ENCODE measurements around the gene ST6GAL1. TPM values are rescaled to one million over a fixed set of nuclear protein-coding genes. Genes with fewer than 3 reads are reported as not detected.

The ST6GAL1 gene
- total and polyA plus RNA-seq, 2 of the 13 experiments (the other 11 are each of a cell fraction or from before 2014, with no cell fraction given): 79.9 to 164 TPM

DNA sequence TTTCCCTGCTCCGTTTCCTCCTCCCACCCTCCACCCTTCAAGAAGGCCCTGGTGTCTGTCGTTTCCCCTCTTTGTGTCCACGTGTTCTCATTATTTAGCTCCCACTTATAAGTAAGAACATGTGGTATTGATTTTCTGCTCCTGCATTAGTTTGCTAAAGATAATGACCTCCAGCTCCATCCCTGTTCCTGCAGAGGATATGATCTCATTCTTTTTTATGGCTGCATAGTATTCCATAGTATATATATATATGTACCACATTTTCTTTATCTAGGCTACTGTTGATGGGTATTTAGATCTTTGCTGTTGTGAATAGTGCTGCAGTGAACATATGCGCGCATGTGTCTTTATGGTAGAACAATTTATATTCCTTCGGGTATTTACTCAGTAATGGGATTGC lies 4.8 kb downstream of the ST6GAL1 start:
- H3K27me3 ChIP-seq (ENCODE audit: control insufficient read depth in 1 of 2, insufficient read depth in 2 of 2, low read length in 2 of 2): peaks cover 0 to 3% of the 10 kb centered on the region in 2 experiments; a peak in 1 of 5 replicates
- H3K4me1 ChIP-seq (ENCODE audit: insufficient read depth, low read length): peaks cover 28% of the 10 kb centered on the region
- H3K9me3 ChIP-seq (ENCODE audit: low read length): no peaks in the 10 kb centered on the region
- H3K4me2 ChIP-seq (ENCODE audit: low read depth, low read length): no peak overlapping the region
- H3K27ac ChIP-seq (ENCODE audit: extremely low read length, insufficient read depth, low read length): no peak overlapping the region
- no peak overlapping the region for H3K9ac ChIP-seq (ENCODE audit: insufficient read depth, low read depth, low read length)
- TF ChIP-seq ATF7 (IDR thresholded peaks at IDR 0.05): no peak
- TF ChIP-seq ATF7 (CRISPR knock-in tag; IDR thresholded peaks at IDR 0.05): no peak
- TF ChIP-seq, protein P1, sequence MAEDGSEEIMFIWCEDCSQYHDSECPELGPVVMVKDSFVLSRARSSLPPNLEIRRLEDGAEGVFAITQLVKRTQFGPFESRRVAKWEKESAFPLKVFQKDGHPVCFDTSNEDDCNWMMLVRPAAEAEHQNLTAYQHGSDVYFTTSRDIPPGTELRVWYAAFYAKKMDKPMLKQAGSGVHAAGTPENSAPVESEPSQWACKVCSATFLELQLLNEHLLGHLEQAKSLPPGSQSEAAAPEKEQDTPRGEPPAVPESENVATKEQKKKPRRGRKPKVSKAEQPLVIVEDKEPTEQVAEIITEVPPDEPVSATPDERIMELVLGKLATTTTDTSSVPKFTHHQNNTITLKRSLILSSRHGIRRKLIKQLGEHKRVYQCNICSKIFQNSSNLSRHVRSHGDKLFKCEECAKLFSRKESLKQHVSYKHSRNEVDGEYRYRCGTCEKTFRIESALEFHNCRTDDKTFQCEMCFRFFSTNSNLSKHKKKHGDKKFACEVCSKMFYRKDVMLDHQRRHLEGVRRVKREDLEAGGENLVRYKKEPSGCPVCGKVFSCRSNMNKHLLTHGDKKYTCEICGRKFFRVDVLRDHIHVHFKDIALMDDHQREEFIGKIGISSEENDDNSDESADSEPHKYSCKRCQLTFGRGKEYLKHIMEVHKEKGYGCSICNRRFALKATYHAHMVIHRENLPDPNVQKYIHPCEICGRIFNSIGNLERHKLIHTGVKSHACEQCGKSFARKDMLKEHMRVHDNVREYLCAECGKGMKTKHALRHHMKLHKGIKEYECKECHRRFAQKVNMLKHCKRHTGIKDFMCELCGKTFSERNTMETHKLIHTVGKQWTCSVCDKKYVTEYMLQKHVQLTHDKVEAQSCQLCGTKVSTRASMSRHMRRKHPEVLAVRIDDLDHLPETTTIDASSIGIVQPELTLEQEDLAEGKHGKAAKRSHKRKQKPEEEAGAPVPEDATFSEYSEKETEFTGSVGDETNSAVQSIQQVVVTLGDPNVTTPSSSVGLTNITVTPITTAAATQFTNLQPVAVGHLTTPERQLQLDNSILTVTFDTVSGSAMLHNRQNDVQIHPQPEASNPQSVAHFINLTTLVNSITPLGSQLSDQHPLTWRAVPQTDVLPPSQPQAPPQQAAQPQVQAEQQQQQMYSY (CRISPR knock-in tag; IDR thresholded peaks at IDR 0.05): no peak
- TF ChIP-seq DR1 (CRISPR knock-in tag; IDR thresholded peaks at IDR 0.05): no peak
- no peak for TF ChIP-seq IRX3 (CRISPR knock-in tag; IDR thresholded peaks at IDR 0.05; ENCODE audit: borderline replicate concordance, low read depth)
- TF ChIP-seq, protein P2, sequence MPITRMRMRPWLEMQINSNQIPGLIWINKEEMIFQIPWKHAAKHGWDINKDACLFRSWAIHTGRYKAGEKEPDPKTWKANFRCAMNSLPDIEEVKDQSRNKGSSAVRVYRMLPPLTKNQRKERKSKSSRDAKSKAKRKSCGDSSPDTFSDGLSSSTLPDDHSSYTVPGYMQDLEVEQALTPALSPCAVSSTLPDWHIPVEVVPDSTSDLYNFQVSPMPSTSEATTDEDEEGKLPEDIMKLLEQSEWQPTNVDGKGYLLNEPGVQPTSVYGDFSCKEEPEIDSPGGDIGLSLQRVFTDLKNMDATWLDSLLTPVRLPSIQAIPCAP (CRISPR knock-in tag; IDR thresholded peaks at IDR 0.05; ENCODE audit: low read depth): no peak
- TF ChIP-seq, protein P3, sequence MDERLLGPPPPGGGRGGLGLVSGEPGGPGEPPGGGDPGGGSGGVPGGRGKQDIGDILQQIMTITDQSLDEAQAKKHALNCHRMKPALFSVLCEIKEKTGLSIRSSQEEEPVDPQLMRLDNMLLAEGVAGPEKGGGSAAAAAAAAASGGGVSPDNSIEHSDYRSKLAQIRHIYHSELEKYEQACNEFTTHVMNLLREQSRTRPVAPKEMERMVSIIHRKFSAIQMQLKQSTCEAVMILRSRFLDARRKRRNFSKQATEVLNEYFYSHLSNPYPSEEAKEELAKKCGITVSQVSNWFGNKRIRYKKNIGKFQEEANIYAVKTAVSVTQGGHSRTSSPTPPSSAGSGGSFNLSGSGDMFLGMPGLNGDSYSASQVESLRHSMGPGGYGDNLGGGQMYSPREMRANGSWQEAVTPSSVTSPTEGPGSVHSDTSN (CRISPR knock-in tag; IDR thresholded peaks at IDR 0.05): no peak
- H3K79me2 ChIP-seq (ENCODE audit: insufficient read depth, low read length): no peaks in the 10 kb centered on the region
- BruUV-seq (replicated peaks): no TSS peak
- ChIA-PET POLR2A (no interaction called here), CTCF (ENCODE audit: low intra/inter-chr PET ratio, low total read pairs) (no interaction called here)
- WGBS (ENCODE audit: low lambda C conversion rate): 98% methylated on average over 6 of the region's 6 CpGs
- intact Hi-C loops (cut with micrococcal nuclease; ENCODE audit: unreplicated experiment) (no loop called here), in situ Hi-C loops (cut with HindIII; ENCODE audit: extremely low pct_ligation_motif_present, low pct_unique_long_range_greater_than_20kb) (loop anchor here (10.0 kb wide), 1 partner anchor 130 kb away; no protein-coding TSS in a partner anchor)
- no peaks in the 10 kb centered on the region for H3K36me3 ChIP-seq (replicated peaks in 1 of 2; ENCODE audit: control insufficient read depth in 1 of 2, insufficient read depth in 2 of 2, low read length in 2 of 2)
- H3K4me3 ChIP-seq (replicated peaks in 1 of 3; ENCODE audit: insufficient read depth in 1 of 3, low read depth in 2 of 3, low read length in 3 of 3): no peak overlapping the region
- no peak for ATAC-seq
- H2AFZ ChIP-seq (ENCODE audit: low read length): no peak overlapping the region
- no peak for FAIRE-seq
- no peak for DNase-seq (ENCODE audit: low spot score)
- no peaks in the 10 kb centered on the region for H4K20me1 ChIP-seq (ENCODE audit: insufficient read depth, low read length)

All from HepG2 (cell line).